GM19328 (cell line): ENCODE measurements around the gene USPL1.
A peak's percentile ranks its signal among the peaks of the same experiment; 100 is the strongest.
"Not testable (repeated sequence)": the region's sequence is repeated elsewhere in the genome, so short reads cannot be mapped to it uniquely, and the experiment has no call there.

ENCODE experiments used
- ATAC-seq: cut with Tn5 transposase; IDR thresholded peaks from one replicate; pipeline ENCODE4 v1.9.1; 2021; ENCODE audit warnings: mild to moderate bottlenecking, moderate library complexity; ENCODE audit not compliant: unreplicated experiment

USPL1 gene

GRCh38 chr13:30617315-30618185 lies at the start of gene USPL1:
USPL1 (plus strand) TSS chr13:30617920; CDS start chr13:30621141, 3,221 bp downstream.
- peak; percentile 90 for ATAC-seq

DNA sequence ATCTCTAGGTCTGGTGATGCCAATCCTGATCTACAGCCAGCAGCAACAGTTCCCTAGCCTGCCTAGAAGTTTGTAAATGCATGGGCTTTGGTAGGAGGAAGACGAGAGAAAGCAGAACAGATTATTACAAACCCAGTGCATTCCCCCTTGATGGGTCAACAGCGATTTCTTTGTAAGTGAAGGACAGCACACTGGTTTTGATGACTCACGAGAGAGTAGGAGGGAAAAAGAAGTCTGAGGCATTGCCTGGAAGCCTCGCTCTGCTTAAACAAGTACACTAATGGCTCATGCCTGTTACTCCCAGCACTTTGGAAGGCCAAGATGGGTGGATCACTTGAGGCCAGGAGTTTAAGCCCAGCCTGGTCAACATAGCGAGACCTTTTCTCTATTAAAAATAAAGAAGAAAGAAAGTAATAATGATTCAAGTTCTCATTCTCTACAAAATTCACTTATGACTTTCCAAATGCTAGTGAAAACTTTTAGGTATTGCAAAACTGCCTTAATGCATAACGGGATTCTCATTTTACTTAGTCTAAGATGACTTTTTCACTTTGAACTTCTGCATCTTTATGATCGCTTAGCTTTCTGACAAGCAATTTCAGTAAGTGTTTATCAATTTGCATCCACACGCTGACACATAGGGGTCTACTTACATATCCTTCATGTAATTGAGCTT lies 47.7 kb upstream of the USPL1 start:
- ATAC-seq: no peak

DNA sequence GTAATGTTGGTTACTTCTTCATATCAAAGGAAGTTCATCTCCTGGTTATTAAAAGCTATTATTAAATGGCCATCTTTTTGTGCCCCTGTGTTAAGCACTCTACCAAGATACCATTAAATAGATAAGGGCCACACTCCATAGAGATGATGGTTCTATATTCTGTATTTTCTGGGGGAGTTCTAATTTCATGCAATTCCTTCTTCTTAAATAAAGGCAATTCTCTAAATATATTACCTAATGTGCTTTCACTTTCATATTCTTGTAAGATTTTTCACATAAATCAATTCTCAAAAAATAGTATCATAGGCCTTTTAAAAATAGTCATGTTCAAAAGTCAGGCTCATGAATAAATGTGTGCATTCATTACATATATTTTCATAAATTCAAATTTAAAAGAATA lies 47.0 kb upstream of the USPL1 start:
- ATAC-seq: no peak

- peak; percentile 52 for ATAC-seq
Measured at GRCh38 chr13:30572859-30573275, 44.9 kb upstream of the USPL1 start.

DNA sequence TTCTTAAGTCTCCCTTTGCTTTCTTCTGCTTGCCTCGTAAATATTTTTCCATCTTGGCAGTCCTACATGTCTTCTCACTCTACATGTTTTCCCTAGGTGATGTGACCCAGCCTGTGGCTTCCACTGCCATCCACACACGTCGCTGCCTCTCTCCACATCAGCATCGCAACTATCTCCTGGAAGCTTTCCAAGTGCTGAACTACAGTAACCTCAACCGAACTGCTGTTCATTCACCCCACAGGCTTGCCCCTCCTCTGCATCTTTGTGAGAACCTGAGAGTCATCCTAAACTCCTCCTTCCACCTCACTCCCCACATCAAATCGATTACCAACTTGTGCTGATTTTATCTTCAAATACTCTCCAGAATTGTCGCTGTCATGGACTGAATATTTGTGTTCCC lies 41.2 kb upstream of the USPL1 start:
- no peak for ATAC-seq

GRCh38 chr13:30577401-30577852 lies 40.3 kb upstream of the USPL1 start:
- ATAC-seq: peak; percentile 63

- ATAC-seq: no peak
Measured at GRCh38 chr13:30580852-30581502, 36.7 kb upstream of the USPL1 start.

DNA sequence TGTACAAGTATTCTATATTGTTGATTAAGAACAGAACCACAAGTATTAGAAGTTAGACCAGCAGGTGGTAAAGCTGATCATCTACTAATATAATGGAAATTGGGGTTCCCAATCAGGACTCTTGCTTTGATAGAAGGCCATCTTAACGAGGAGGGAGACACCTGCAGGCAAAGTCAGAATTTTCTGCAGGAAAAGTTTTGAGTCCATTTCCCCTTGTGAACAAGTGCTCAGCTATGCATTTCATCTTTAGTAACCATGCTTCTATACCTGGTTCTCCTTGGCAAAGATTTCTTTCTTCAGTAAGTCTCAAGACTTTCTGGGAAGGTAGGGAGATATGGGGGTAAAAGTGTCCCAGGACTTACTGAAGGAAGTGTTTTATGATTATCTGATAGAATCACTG lies 36.1 kb upstream of the USPL1 start:
- no peak for ATAC-seq

DNA sequence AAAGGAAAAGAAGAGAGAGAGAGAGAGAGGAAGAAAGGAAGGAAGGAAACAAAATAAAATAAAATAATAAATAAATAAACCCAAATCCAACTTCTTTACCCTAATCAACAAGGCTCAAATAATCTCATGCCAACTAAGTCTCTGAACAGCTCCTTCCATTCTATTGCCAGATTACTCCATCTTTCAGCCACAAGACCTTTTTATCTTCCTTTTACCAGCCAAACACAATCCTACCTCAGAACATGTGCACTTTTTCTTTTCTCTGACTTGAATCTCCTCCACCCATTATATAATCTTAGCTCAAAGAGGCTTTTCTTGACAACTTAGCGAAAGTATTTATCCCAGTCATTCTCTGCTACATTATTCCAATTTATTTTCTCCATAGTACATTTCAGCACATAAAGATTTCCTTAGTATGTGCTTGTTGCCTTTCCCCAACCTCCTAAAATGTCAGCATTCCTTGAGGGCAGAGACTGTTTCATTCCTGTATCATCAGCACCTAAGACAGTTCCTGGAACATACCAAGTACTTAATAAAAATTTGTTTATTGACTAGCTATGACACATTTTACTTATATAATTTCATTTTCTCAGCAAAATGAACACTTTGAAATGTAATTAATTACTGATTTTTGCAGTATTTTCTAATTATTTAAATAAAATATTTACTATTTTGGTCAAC lies 33.5 kb upstream of the USPL1 start:
- ATAC-seq: no peak

GRCh38 chr13:30585748-30586262 lies 31.9 kb upstream of the USPL1 start:
- ATAC-seq: no peak

DNA sequence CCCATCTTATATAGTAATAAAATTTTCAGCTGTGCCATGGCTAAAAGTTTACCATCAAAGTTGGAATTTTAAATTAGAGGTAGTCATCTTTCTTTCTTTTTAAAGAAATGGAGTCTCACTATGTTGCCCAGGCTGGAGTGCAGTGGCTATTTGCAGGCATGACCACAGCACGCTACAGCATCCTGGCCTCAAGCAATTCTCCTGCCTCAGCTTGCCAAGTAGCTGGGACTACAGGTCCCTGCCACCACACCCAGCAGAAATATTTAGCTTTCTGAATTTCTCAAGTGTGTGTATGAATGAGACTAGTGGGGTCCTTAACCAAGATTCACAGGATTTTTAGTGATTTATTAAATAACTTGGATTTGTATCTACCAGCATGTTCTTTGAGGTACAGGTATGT lies 30.5 kb upstream of the USPL1 start:
- no peak for ATAC-seq

DNA sequence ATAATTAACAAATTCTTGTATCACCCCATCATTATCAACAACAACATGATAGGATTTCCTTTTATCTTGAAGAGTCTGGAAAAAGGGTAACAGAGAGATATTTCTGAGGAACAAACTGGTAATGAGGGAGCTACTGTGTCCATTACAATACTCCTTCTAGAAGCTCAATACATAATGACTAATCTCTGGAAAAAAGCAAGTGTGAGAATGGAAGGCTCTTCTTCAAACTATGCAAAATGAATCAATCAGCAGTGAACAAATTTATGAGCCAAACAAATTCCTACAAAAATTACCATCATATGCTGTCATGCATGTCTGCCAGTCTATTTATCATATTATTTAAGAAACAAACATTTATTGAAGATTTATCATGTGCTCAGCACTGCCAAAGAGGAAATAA lies 30.0 kb upstream of the USPL1 start:
- no peak for ATAC-seq

- no peak for ATAC-seq
Measured at GRCh38 chr13:30593001-30593400, 24.7 kb upstream of the USPL1 start.

- ATAC-seq: no peak
Measured at GRCh38 chr13:30600496-30600895, 17.2 kb upstream of the USPL1 start.

DNA sequence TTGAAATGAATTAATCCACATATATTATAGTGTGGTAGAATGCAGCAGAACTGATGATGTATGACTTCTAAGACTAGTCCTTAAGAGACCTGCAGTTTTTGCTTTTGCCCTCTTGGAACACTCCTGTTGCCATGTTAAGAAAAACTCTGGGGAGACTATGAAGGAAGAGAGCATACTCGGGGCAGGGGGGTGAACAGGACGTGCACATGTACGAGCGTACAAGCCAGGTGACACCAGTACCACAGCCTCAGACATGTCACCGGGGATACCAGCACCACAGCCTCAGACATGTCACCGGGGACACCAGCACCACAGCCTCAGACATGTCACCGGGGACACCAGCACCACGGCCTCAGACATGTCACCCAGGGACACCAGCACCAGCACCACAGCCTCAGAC lies 15.9 kb upstream of the USPL1 start:
- ATAC-seq: no peak

DNA sequence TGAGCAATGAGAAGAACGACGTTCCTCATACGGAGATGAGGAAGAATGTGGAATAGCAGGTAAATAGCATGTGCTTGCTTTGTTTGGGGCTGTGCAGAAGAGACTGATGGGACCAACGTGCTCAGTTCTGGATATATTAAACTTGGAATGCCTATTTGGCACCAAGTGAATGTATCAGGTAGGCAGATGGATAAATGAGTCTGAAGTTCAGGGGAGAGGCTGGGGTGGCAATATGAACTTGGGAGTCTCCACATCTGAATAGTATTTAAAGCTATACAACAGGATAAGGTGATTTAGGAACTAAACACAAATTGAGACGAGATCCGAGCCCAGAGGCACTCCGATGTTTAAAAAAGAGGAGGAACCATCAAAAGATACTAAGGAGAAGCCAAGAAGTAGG lies 12.7 kb upstream of the USPL1 start:
- no peak for ATAC-seq

DNA sequence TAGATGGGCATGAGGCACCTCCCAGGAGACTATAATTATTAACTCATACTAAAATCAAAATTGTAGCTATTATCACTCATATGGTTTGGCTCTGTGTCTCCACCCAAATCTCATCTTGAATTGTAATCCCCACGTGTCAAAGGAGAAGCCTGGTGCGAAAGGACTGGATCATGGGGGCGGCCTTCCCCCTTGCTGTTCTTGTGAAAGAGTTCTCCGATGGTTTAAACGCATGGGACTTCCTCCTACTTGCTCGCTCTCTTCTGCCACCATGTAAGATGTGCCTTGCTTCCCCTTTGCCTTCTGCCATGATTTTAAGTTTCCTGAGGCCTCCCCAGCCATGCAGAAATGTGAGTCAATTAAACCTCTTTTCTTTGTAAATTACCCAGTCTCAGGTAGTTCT lies 10.5 kb upstream of the USPL1 start:
- not testable (repeated sequence) for ATAC-seq

DNA sequence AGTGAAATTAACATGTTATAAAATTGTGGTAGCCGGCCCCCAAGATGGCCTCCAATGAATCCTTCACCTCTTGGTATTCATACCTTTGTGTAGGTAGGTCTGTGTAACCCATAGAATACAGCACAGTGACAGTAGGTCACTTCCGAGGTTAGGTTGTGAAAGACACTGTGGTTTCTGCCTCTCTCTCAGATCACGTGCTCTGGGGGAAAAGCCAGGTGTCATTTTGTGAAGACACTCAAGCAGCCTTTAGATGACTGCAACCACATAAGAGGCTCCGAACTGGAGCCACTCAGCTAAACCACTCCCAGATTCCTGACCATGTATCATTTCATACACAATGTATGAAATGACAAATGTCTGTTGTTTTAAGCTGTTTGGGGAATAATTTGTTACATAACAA lies 9.8 kb upstream of the USPL1 start:
- ATAC-seq: peak; percentile 97

- ATAC-seq: no peak
Measured at GRCh38 chr13:30608364-30608763, 9.4 kb upstream of the USPL1 start.

- no peak for ATAC-seq
Measured at GRCh38 chr13:30610311-30610710, 7.4 kb upstream of the USPL1 start.

GRCh38 chr13:30615481-30615865 lies 2.2 kb upstream of the USPL1 start:
- ATAC-seq: no peak
